Body of pancreas (tissue), 4 donors: ENCODE results near the gene PRKAG2. TPM values are rescaled to one million over a fixed set of nuclear protein-coding genes. Genes with fewer than 3 reads are reported as not detected.

ENCODE experiments used
- ATAC-seq: fragments of 150-250 bp; one replicate; pipeline ENCODE4 v1.9.1; 2016
- DNase-seq, 4 donors: peaks; one replicate each; pipeline ENCODE4 v3.0.0-alpha.2; 2019
- H3K27ac ChIP-seq, 4 donors: fragments of 200-600 bp; sonication (generic); 1 replicate in 3 of 4; 2 replicates in 1 of 4; pipeline versions ENCODE4 v1.5.1 to v1.6.1; 2016 to 2019; ENCODE audit warnings: mild to moderate bottlenecking in 1 of 4, mixed read lengths in 1 of 4, moderate library complexity in 1 of 4
- H3K27me3 ChIP-seq, 2 donors: fragments of 200-600 bp; sonication (generic); one replicate each; pipeline ENCODE4 v1.6.0; 2016; ENCODE audit warnings: mild to moderate bottlenecking in 1 of 2
- H3K36me3 ChIP-seq, 2 donors: fragments of 200-600 bp; sonication (generic); replicated peaks in 1 of 2; 2 replicates each; pipeline ENCODE4 v1.5.1; 2016; ENCODE audit warnings: low read depth in 2 of 2; ENCODE audit not compliant: insufficient read depth in 1 of 2
- H3K4me1 ChIP-seq: fragments of 200-600 bp; sonication (generic); one replicate; pipeline ENCODE4 v1.6.0; 2016
- H3K4me3 ChIP-seq, 2 donors: fragments of 200-600 bp; sonication (generic); 1 replicate in 1 of 2; 2 replicates in 1 of 2; pipeline ENCODE4 v1.5.1; 2016 to 2019
- H3K9me3 ChIP-seq, 3 donors: fragments of 200-600 bp; sonication (generic); 1 replicate in 2 of 3; 2 replicates in 1 of 3; pipeline ENCODE4 v1.5.1; 2016
- POLR2A ChIP-seq, 3 donors: fragments of 450-650 bp; IDR thresholded peaks; one replicate each; pipeline ENCODE4 v1.6.1; 2016; ENCODE audit warnings: antibody characterized with exemption in 3 of 3, mild to moderate bottlenecking in 2 of 3
- WGBS, 2 donors: methylation state at CpG; one replicate each; pipeline ENCODE4 v1.1.5; 2017; 5-methylcytosine and 5-hydroxymethylcytosine counted together
- intact Hi-C: fragments of 100-400 bp; cut with DNase I; formaldehyde crosslinking; loops from one replicate; pipeline ENCODE4 v1.15.1; 2023
- total RNA-seq, 2 donors: library from RNA; depleted of rRNA; stranded (reverse); fragments of >200 nt; gene quantifications; one replicate each; pipeline ENCODE4 v1.1.0, GENCODE V29; 2016
- TF ChIP-seq, protein P1 (sequence below), 7 experiments: fragments of 450-650 bp in 4 of 7; fragments of 200-600 bp in 3 of 7; sonication (generic) in 3 of 7; IDR thresholded peaks; one replicate each; pipeline ENCODE4 v1.5.1; 2016 to 2019; ENCODE audit warnings: antibody characterized with exemption in 7 of 7

The PRKAG2 gene
- total RNA-seq, 2 donors from 2014 or later, result 9.9 to 24.4 TPM

DNA sequence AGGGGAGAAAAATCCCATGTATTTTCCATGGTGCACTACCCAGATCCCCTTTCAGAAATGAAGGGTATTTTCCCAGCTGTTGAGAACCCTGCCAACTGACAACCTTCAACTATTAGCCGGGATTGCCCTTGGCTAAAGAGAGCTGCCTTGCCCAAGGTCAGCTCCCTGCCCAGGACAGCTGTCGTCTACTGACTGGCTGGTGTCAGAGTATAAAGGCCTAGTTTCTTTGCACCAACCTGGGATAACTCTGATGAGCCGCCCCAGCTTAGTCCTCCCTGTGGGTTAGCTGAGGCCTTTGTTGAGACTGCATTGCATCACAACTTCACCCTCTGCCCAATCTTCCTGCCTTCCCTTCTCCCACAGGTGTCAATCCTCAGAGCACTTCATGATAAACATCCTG, 210.0 kb downstream of the PRKAG2 start:
- no peak for DNase-seq
- Histone ChIP-seq H3K36me3 (no peaks in the 10 kb centered on the region), H3K4me3 (no peak overlapping the region), H3K27me3 (no peaks in the 10 kb centered on the region), H3K27ac (no peak overlapping the region), H3K4me1 (no peaks in the 10 kb centered on the region), H3K9me3 (no peaks in the 10 kb centered on the region)
- no peak for ATAC-seq
- no peak for TF ChIP-seq POLR2A (IDR thresholded peaks at IDR 0.05)
- TF ChIP-seq, protein P1, sequence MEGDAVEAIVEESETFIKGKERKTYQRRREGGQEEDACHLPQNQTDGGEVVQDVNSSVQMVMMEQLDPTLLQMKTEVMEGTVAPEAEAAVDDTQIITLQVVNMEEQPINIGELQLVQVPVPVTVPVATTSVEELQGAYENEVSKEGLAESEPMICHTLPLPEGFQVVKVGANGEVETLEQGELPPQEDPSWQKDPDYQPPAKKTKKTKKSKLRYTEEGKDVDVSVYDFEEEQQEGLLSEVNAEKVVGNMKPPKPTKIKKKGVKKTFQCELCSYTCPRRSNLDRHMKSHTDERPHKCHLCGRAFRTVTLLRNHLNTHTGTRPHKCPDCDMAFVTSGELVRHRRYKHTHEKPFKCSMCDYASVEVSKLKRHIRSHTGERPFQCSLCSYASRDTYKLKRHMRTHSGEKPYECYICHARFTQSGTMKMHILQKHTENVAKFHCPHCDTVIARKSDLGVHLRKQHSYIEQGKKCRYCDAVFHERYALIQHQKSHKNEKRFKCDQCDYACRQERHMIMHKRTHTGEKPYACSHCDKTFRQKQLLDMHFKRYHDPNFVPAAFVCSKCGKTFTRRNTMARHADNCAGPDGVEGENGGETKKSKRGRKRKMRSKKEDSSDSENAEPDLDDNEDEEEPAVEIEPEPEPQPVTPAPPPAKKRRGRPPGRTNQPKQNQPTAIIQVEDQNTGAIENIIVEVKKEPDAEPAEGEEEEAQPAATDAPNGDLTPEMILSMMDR (IDR thresholded peaks at IDR 0.05), result no peak
- WGBS, 2 donors, result 52% methylated on average over 3 of the region's 3 CpGs
- intact Hi-C loops, result no loop called here

DNA sequence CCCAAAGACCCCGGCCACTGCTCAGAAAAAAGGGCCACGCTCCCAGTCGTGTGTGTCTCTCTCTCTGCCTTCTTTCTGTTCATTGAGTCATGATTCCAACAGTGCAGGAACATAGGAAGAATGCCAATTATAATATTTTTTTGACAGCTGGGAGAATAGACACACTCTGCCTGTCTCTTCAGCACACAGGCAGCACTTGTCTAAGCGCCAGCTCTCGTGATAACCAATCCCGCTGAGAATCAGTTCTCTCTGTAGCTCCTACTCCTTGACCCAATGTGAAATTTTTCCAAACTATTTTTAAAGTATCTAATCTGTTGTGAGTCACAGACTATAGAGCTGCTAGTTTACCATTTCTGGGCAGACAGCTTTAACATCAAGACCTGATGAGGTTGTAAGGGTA, 211.5 kb downstream of the PRKAG2 start:
- peak; percentile 57 for ATAC-seq
- intact Hi-C loops, result no loop called here
- Histone ChIP-seq H3K27ac (no peak overlapping the region), H3K36me3 (no peaks in the 10 kb centered on the region), H3K27me3 (no peaks in the 10 kb centered on the region), H3K4me3 (no peak overlapping the region), H3K9me3 (no peaks in the 10 kb centered on the region), H3K4me1 (no peaks in the 10 kb centered on the region)
- 64 to 71% methylated on average over 6 of the region's 6 CpGs for WGBS, 2 donors
- peak in 3 of 4 donors; percentile 37 to 59 (median 41) for DNase-seq
- TF ChIP-seq, protein P1 (IDR thresholded peaks at IDR 0.05), result no peak
- no peak for TF ChIP-seq POLR2A (IDR thresholded peaks at IDR 0.05)

DNA sequence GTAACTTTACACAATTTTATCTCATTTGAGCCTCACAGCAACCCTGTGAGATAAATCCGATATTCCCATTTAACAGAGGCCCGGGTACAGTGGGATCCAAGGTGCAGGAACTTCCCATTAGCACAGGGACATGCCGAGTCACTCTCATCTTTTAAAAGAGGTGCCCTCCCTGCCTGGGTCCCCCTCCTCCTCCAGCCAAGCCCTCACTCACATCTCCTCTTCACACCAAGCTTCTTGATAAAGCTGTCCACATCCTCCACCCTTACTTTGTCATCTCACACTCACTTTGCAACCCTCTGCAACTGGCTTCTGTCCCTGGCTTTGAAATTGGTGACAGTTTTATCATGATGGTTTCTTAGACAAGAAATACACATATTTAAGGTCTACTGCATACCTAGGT, 212.6 kb downstream of the PRKAG2 start:
- WGBS, 2 donors, result 90 to 95% methylated on average over 3 of the region's 3 CpGs
- H3K9me3 ChIP-seq, result no peaks in the 10 kb centered on the region
- no peak for TF ChIP-seq POLR2A (IDR thresholded peaks at IDR 0.05)
- TF ChIP-seq, protein P1 (IDR thresholded peaks at IDR 0.05), result no peak
- no peaks in the 10 kb centered on the region for H3K36me3 ChIP-seq
- intact Hi-C loops, result no loop called here
- DNase-seq, result no peak
- H3K4me1 ChIP-seq, result no peaks in the 10 kb centered on the region
- no peak overlapping the region for H3K4me3 ChIP-seq
- H3K27me3 ChIP-seq, result no peaks in the 10 kb centered on the region
- no peak overlapping the region for H3K27ac ChIP-seq
- no peak for ATAC-seq

- H3K27ac ChIP-seq, result no peak overlapping the region
- ATAC-seq (no peak), DNase-seq (no peak)
- TF ChIP-seq POLR2A (IDR thresholded peaks at IDR 0.05), result no peak
- TF ChIP-seq, protein P1 (IDR thresholded peaks at IDR 0.05), result no peak
- H3K4me1 ChIP-seq, result no peaks in the 10 kb centered on the region
- no peaks in the 10 kb centered on the region for H3K27me3 ChIP-seq
- no peaks in the 10 kb centered on the region for H3K9me3 ChIP-seq
- no peak overlapping the region for H3K4me3 ChIP-seq
- intact Hi-C loops, result no loop called here
- WGBS, 2 donors, result 87 to 89% methylated on average over 13 of the region's 13 CpGs
- no peaks in the 10 kb centered on the region for H3K36me3 ChIP-seq
These were observed 213.4 kb downstream of the PRKAG2 start for GRCh38 chr7:151663382-151664100.

DNA sequence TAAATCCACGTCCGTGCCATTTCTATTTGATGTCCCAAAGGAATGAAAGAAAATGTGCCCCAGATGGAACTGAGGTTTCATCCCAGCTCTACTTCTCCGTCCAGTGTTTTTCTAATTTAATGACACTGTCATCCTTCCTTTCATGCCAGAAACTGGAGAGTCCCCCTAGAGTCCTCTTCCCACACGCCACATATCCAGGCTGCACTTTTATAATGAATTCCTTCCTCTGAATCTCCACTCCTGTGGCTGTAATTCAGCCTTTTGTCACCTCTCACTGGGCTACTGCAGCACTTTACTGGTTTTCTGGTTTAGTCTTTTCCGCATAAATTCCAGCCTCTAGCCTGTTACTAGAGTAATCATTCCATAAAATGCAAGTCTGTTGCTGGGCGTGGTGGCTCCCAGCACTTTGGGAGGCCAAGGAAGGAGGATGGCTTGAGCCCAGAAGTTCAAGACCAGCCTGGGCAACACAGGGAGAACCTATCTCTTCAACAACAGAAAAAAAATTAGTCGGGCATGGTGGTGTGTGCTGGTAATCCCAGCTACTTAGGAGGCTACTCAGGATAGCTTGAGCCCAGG, 214.6 kb downstream of the PRKAG2 start:
- no peaks in the 10 kb centered on the region for H3K27me3 ChIP-seq
- no peak overlapping the region for H3K27ac ChIP-seq
- WGBS, 2 donors, result 75% methylated on average over 7 of the region's 7 CpGs
- H3K4me1 ChIP-seq, result no peaks in the 10 kb centered on the region
- no peak for DNase-seq
- ATAC-seq, result no peak
- TF ChIP-seq, protein P1 (IDR thresholded peaks at IDR 0.05), result no peak
- no peak for TF ChIP-seq POLR2A (IDR thresholded peaks at IDR 0.05)
- no peaks in the 10 kb centered on the region for H3K9me3 ChIP-seq
- no peaks in the 10 kb centered on the region for H3K36me3 ChIP-seq
- H3K4me3 ChIP-seq, result no peak overlapping the region
- intact Hi-C loops, result no loop called here
